HepG2 (cell line): ENCODE data around the gene CCDC33. TPM values are rescaled to one million over a fixed set of nuclear protein-coding genes. Genes with fewer than 3 reads are reported as not detected.

Experiments
- ATAC-seq: fragments of 200-7000 bp; cut with Tn5 transposase; 3 replicates; pipeline ENCODE4 v1.9.1; 2020; ENCODE audit warnings: mild to moderate bottlenecking, moderate library complexity
- BruUV-seq: library from RNA; stranded (reverse); fragments of 400-500 nt; replicated peaks from 2 replicates; lab custom pipeline; 2021; lab: Mats Ljungman, UMichigan
- CTCF ChIA-PET: fragments of 300-600 bp; formaldehyde crosslinking; extraction: SDS; loops from one replicate; lab custom pipeline; 2021; ENCODE audit warnings: low total read pairs, inconsistent platforms, low intra/inter-chr PET ratio; lab: Yijun Ruan, JAX
- POLR2A ChIA-PET: fragments of 350-600 bp; sonication (Branson Sonifier 250); formaldehyde crosslinking; loops from one replicate; lab custom pipeline; 2020; ENCODE audit warnings: antibody characterized with exemption, inconsistent platforms; lab: Yijun Ruan, JAX
- DNase-seq: peaks from one replicate; pipeline ENCODE4 v3.0.0-alpha.2; 2015; ENCODE audit warnings: low spot score
- FAIRE-seq: peaks from 3 replicates; lab custom pipeline; 2011; peaks lifted over from hg19 to GRCh38; lab: Jason Lieb, UNC
- H2AFZ ChIP-seq: one replicate; pipeline ENCODE4 v1.6.1; 2011; ENCODE audit warnings: low read length, inconsistent platforms
- H3K27ac ChIP-seq: fragments of 300-600 bp; 3 replicates; pipeline ENCODE4 v1.8.0; 2011; ENCODE audit warnings: mixed run types, mild to moderate bottlenecking, mixed read lengths, low read length, inconsistent platforms; ENCODE audit not compliant: insufficient read depth; ENCODE audit errors: extremely low read length
- H3K27me3 ChIP-seq, 2 experiments: fragments of 200-600 bp in 1 of 2; 2 replicates in 1 of 2; 3 replicates in 1 of 2; pipeline versions ENCODE4 v1.6.0 to v1.8.0; 2011; ENCODE audit warnings: low read length in 2 of 2, mild to moderate bottlenecking in 2 of 2, moderate library complexity in 2 of 2, inconsistent platforms in 1 of 2; ENCODE audit not compliant: insufficient read depth in 2 of 2, control insufficient read depth in 1 of 2
- H3K36me3 ChIP-seq, 2 experiments: fragments of 200-600 bp in 1 of 2; replicated peaks in 1 of 2; 2 replicates in 1 of 2; 3 replicates in 1 of 2; pipeline versions ENCODE4 v1.5.1 to v1.8.0; 2011; ENCODE audit warnings: low read length in 2 of 2, inconsistent platforms in 1 of 2; ENCODE audit not compliant: insufficient read depth in 2 of 2, control insufficient read depth in 1 of 2
- H3K4me1 ChIP-seq: 2 replicates; pipeline ENCODE4 v1.5.1; 2012; ENCODE audit warnings: low read length, inconsistent platforms; ENCODE audit not compliant: insufficient read depth
- H3K4me2 ChIP-seq: 2 replicates; pipeline ENCODE4 v1.6.0; 2011; ENCODE audit warnings: low read depth, low read length, inconsistent platforms
- H3K4me3 ChIP-seq, 3 experiments: fragments of 200-600 bp in 1 of 3; sonication (generic), shearing (Covaris generic) in 1 of 3; replicated peaks in 1 of 3; 2 replicates each; pipeline ENCODE4 v1.5.1; 2011 to 2016; ENCODE audit warnings: low read length in 3 of 3, inconsistent platforms in 2 of 3, low read depth in 2 of 3, mild to moderate bottlenecking in 2 of 3, control low read depth in 1 of 3, mixed read lengths in 1 of 3; ENCODE audit not compliant: insufficient read depth in 1 of 3
- H3K79me2 ChIP-seq: one replicate; pipeline ENCODE4 v1.6.1; 2011; ENCODE audit warnings: low read length, inconsistent platforms; ENCODE audit not compliant: insufficient read depth
- H3K9ac ChIP-seq: 2 replicates; pipeline ENCODE4 v1.6.0; 2011; ENCODE audit warnings: mild to moderate bottlenecking, low read depth, low read length, inconsistent platforms; ENCODE audit not compliant: insufficient read depth
- H3K9me3 ChIP-seq: 2 replicates; pipeline ENCODE4 v1.5.1; 2012; ENCODE audit warnings: mild to moderate bottlenecking, low read length
- H4K20me1 ChIP-seq: 2 replicates; pipeline ENCODE4 v1.6.0; 2011; ENCODE audit warnings: inconsistent platforms, mild to moderate bottlenecking, low read length, moderate library complexity; ENCODE audit not compliant: insufficient read depth
- NCOA5 ChIP-seq: sonication (generic); formaldehyde crosslinking; IDR thresholded peaks from 2 replicates; pipeline ENCODE4 v1.4.0; 2020; ENCODE audit warnings: missing genetic modification reagents
- NCOR1 ChIP-seq: fragments of 200-600 bp; sonication (generic); IDR thresholded peaks from 2 replicates; pipeline ENCODE4 v1.7.0; 2017; ENCODE audit warnings: antibody characterized with exemption, low read length, borderline replicate concordance
- NR2C2 ChIP-seq: sonication (generic); formaldehyde crosslinking; IDR thresholded peaks from 2 replicates; pipeline ENCODE4 v1.4.0; 2020; ENCODE audit warnings: missing genetic modification reagents, mild to moderate bottlenecking, moderate library complexity, borderline replicate concordance
- NR2F6 ChIP-seq, 2 experiments: IDR thresholded peaks; 2 replicates each; pipeline ENCODE4 v1.6.1; 2016; ENCODE audit warnings: antibody characterized with exemption in 1 of 2, mild to moderate bottlenecking in 1 of 2
- SMC3 ChIP-seq: IDR thresholded peaks from 2 replicates; pipeline ENCODE4 v1.6.1; 2011; ENCODE audit warnings: low read length, improper control_type of control experiment
- TRIM24 ChIP-seq: sonication (generic); formaldehyde crosslinking; IDR thresholded peaks from 2 replicates; pipeline ENCODE4 v1.8.0; 2022; ENCODE audit warnings: mild to moderate bottlenecking, missing genetic modification reagents
- ZMYM2 ChIP-seq: sonication (generic); formaldehyde crosslinking; IDR thresholded peaks from 2 replicates; pipeline ENCODE4 v1.8.0; 2022; ENCODE audit warnings: mild to moderate bottlenecking, missing genetic modification reagents
- ZNF597 ChIP-seq: sonication (generic); formaldehyde crosslinking; IDR thresholded peaks from 2 replicates; pipeline ENCODE4 v1.5.0; 2020; ENCODE audit warnings: missing genetic modification reagents
- ZNF614 ChIP-seq: IDR thresholded peaks from 2 replicates; pipeline ENCODE4 v1.6.1; 2018; ENCODE audit warnings: missing biosample characterization, missing genetic modification reagents, inconsistent platforms, borderline replicate concordance
- WGBS: methylation state at CpG from one replicate; pipeline ENCODE4 v1.1.6; 2017; ENCODE audit warnings: low lambda C conversion rate; 5-methylcytosine and 5-hydroxymethylcytosine counted together
- in situ Hi-C: cut with HindIII; loops from 2 replicates; pipeline ENCODE4 v1.10.0; 2017; ENCODE audit warnings: low pct_unique_long_range_greater_than_20kb; ENCODE audit not compliant: extremely low pct_ligation_motif_present
- intact Hi-C: fragments of 100-400 bp; cut with micrococcal nuclease; formaldehyde crosslinking; loops from one replicate; pipeline ENCODE4 v1.10.0; 2022; ENCODE audit not compliant: unreplicated experiment
- polyA plus RNA-seq, 8 experiments: library from polyadenylated mRNA; depleted of rRNA in 3 of 8; stranded (reverse) in 7 of 8; unstranded in 1 of 8; fragments of >200 nt; fragmentation: Illumina TruSeq in 4 of 8; extraction: Trizol in 4 of 8; gene quantifications; 2 replicates each; pipeline versions ENCODE4 v1.2.1 to v1.2.3, GENCODE V29; 2011 to 2016; ENCODE audit warnings: low read depth in 4 of 8, missing spikeins in 1 of 8, mixed read lengths in 1 of 8; ENCODE audit not compliant: insufficient read depth in 1 of 8
- total RNA-seq, 5 experiments: library from RNA; depleted of rRNA; stranded (reverse); fragments of >200 nt; fragmentation: Illumina TruSeq; extraction: Trizol; gene quantifications; 2 replicates each; pipeline ENCODE4 v1.2.3, GENCODE V29; 2016; ENCODE audit warnings: low read depth in 1 of 5

Gene CCDC33
- total and polyA plus RNA-seq, 2 of the 13 experiments (the other 11 are each of a cell fraction or from before 2014, with no cell fraction given), result 0.30 TPM; not detected in 1

GRCh38 chr15:74334127-74334526 is 98.0 kb downstream of the CCDC33 start:
- Histone ChIP-seq H3K27ac (no peak overlapping the region), H3K79me2 (no peaks in the 10 kb centered on the region), H4K20me1 (no peaks in the 10 kb centered on the region), H2AFZ (no peak overlapping the region), H3K27me3 (peaks cover 2 to 65% of the 10 kb centered on the region in 2 experiments; a peak in 3 of 5 replicates), H3K4me3 (no peak overlapping the region), H3K36me3 (no peaks in the 10 kb centered on the region), H3K4me2 (no peak overlapping the region), H3K4me1 (no peaks in the 10 kb centered on the region), H3K9ac (no peak overlapping the region), H3K9me3 (no peaks in the 10 kb centered on the region)
- 33% methylated on average over 1 of the region's 1 CpG for WGBS
- no peak for ATAC-seq
- BruUV-seq, result no TSS peak
- FAIRE-seq, result no peak
- intact Hi-C loops, result no loop called here
- DNase-seq, result no peak
- ChIA-PET POLR2A (no interaction called here), CTCF (no interaction called here)
- in situ Hi-C loops, result no loop called here
- peak; percentile 21; the same call in 1 of the 2 replicates for TF ChIP-seq NR2F6 (IDR thresholded peaks at IDR 0.05)
- TF ChIP-seq NR2F6 (CRISPR knock-in tag; IDR thresholded peaks at IDR 0.05), result no peak
- no peak for TF ChIP-seq NCOA5 (CRISPR knock-in tag)
- peak; percentile 53; the same call in 1 of the 2 replicates for TF ChIP-seq NCOR1
- TF ChIP-seq ZMYM2 (CRISPR knock-in tag), result peak; percentile 54; the same call in 1 of the 2 replicates
- no peak for TF ChIP-seq ZNF597 (CRISPR knock-in tag)
- TF ChIP-seq NR2C2, result peak; percentile 78
- TF ChIP-seq SMC3, result no peak
- TF ChIP-seq ZNF614, result no peak
- TF ChIP-seq TRIM24 (CRISPR knock-in tag), result peak; percentile 85; the same call in 1 of the 2 replicates
